Cardiac muscle cell (in vitro differentiated cells and primary cell): ENCODE data around the gene POLD3. TPM values are rescaled to one million over a fixed set of nuclear protein-coding genes. Genes with fewer than 3 reads are reported as not detected.

Experiments used
- DNase-seq, 2 donors: peaks; one replicate each; pipeline versions ENCODE4 v3.0.0 to v3.0.0-alpha.2; 2010 to 2017; ENCODE audit warnings: low read depth in 1 of 2, low spot score in 1 of 2
- H3K27ac ChIP-seq: fragments of 200-600 bp; sonication (generic); 2 replicates; pipeline ENCODE4 v1.5.1; 2016
- H3K27me3 ChIP-seq: fragments of 200-600 bp; sonication (generic); 2 replicates; pipeline ENCODE4 v1.6.0; 2016; ENCODE audit warnings: control low read depth
- H3K36me3 ChIP-seq: fragments of 200-600 bp; sonication (generic); 2 replicates; pipeline ENCODE4 v1.5.1; 2016; ENCODE audit warnings: control low read depth
- H3K4me1 ChIP-seq: fragments of 200-600 bp; sonication (generic); 2 replicates; pipeline ENCODE4 v1.8.1; 2017; ENCODE audit warnings: low read depth, mild to moderate bottlenecking, mixed run types
- H3K4me3 ChIP-seq: fragments of 200-600 bp; sonication (generic); 2 replicates; pipeline ENCODE4 v1.5.1; 2016; ENCODE audit warnings: mild to moderate bottlenecking
- H3K9me3 ChIP-seq: fragments of 200-600 bp; sonication (generic); 2 replicates; pipeline ENCODE4 v1.5.1; 2017; ENCODE audit warnings: low read depth, mild to moderate bottlenecking, control low read depth
- polyA plus RNA-seq: library from polyadenylated mRNA; unstranded; fragments of >200 nt; fragmentation: Nextera tagmentation; extraction: Ambion mirVana; gene quantifications from 2 replicates; pipeline ENCODE4 v1.2.1, GENCODE V29; 2016
- total RNA-seq: library from RNA; depleted of rRNA; stranded (reverse); fragments of >200 nt; gene quantifications from 2 replicates; pipeline ENCODE4 v1.2.3, GENCODE V29; 2016
- TF ChIP-seq, protein P1 (sequence below): IDR thresholded peaks from 2 replicates; pipeline ENCODE4 v1.5.1; 2012; ENCODE audit warnings: low read depth, mild to moderate bottlenecking, low read length

POLD3 gene
- total and polyA plus RNA-seq, 2 experiments from 2014 or later: 13.1 to 24.1 TPM

- TF ChIP-seq, protein P1, sequence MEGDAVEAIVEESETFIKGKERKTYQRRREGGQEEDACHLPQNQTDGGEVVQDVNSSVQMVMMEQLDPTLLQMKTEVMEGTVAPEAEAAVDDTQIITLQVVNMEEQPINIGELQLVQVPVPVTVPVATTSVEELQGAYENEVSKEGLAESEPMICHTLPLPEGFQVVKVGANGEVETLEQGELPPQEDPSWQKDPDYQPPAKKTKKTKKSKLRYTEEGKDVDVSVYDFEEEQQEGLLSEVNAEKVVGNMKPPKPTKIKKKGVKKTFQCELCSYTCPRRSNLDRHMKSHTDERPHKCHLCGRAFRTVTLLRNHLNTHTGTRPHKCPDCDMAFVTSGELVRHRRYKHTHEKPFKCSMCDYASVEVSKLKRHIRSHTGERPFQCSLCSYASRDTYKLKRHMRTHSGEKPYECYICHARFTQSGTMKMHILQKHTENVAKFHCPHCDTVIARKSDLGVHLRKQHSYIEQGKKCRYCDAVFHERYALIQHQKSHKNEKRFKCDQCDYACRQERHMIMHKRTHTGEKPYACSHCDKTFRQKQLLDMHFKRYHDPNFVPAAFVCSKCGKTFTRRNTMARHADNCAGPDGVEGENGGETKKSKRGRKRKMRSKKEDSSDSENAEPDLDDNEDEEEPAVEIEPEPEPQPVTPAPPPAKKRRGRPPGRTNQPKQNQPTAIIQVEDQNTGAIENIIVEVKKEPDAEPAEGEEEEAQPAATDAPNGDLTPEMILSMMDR: no peak
- Histone ChIP-seq H3K36me3 (no peaks in the 10 kb centered on the region), H3K4me1 (no peaks in the 10 kb centered on the region), H3K27me3 (peaks cover 15% of the 10 kb centered on the region), H3K9me3 (no peaks in the 10 kb centered on the region), H3K27ac (no peak overlapping the region), H3K4me3 (no peak overlapping the region)
- no peak for DNase-seq
Observed at GRCh38 chr11:74684661-74685060, 92.3 kb downstream of the POLD3 start.

DNA sequence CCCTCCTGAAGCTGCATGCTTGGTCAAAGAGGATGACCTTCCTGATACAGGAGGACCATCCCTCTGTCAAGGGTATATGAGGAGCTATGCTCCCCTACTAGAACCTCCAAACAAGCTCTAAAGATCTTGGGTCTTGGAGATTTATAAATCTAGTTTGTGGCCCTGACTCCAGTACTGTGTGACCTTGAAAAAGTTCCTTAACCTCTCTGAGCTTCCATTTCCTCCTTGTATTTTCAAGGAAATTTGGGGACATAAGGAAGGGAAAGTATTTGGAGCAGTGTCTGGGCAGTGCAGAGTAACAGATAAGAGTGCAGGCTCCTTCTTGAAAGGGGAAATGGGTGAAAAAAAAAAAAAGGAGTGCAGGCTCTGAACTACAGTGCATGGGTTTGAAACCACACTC is 93.0 kb downstream of the POLD3 start:
- Histone ChIP-seq H3K9me3 (no peaks in the 10 kb centered on the region), H3K27ac (no peak overlapping the region), H3K4me1 (no peaks in the 10 kb centered on the region), H3K27me3 (peaks cover 15% of the 10 kb centered on the region), H3K4me3 (no peak overlapping the region), H3K36me3 (no peaks in the 10 kb centered on the region)
- DNase-seq: no peak
- TF ChIP-seq, protein P1: no peak

DNA sequence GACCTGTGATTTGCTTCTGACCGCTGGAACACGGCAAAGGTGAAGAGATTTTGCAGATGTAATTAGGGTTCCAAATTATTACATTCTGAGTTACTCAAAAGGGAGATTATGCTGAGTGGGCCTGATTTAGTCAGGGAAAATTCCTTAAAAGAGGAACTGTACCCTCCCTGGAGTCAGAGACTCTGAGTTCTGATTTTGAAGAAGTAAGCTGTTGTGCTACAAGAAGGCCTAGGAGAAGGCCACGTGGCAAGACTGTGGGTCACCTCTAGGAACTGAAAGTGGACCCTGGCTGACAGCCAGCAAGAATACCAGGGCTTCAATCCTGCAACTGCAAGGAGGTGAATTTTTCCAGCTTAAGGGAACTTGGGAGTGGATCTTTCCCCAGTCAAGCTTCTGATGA is 93.5 kb downstream of the POLD3 start:
- Histone ChIP-seq H3K9me3 (no peaks in the 10 kb centered on the region), H3K36me3 (no peaks in the 10 kb centered on the region), H3K27me3 (peaks cover 15% of the 10 kb centered on the region), H3K4me1 (no peaks in the 10 kb centered on the region), H3K27ac (no peak overlapping the region), H3K4me3 (no peak overlapping the region)
- no peak for DNase-seq
- TF ChIP-seq, protein P1: no peak

DNA sequence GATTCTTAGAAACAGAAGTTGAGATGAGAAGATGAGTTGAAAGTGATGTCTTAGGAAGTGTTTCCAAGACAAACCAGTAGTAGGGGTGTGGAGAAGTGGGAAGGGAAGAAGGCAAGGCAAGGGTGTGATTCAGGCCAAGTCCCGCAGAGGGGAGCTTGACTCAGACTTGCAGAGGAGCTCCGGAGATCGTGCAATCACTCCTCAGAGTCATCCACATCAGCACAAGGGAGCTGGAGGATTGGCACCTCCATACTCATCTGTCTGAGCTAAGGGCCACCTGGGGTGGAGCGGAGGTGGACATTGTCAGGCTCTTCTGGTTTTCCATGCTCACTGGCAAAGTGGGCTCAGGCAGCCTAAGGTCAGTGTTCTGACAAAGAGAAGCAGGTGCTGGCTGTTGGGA is 94.4 kb downstream of the POLD3 start:
- no peak overlapping the region for H3K27ac ChIP-seq
- no peaks in the 10 kb centered on the region for H3K4me1 ChIP-seq
- H3K9me3 ChIP-seq: no peaks in the 10 kb centered on the region
- peak in 1 of 2 donors; percentile 69 for DNase-seq
- TF ChIP-seq, protein P1: peak; percentile 30
- no peak overlapping the region for H3K4me3 ChIP-seq
- no peaks in the 10 kb centered on the region for H3K36me3 ChIP-seq
- H3K27me3 ChIP-seq: peaks cover 15% of the 10 kb centered on the region

DNA sequence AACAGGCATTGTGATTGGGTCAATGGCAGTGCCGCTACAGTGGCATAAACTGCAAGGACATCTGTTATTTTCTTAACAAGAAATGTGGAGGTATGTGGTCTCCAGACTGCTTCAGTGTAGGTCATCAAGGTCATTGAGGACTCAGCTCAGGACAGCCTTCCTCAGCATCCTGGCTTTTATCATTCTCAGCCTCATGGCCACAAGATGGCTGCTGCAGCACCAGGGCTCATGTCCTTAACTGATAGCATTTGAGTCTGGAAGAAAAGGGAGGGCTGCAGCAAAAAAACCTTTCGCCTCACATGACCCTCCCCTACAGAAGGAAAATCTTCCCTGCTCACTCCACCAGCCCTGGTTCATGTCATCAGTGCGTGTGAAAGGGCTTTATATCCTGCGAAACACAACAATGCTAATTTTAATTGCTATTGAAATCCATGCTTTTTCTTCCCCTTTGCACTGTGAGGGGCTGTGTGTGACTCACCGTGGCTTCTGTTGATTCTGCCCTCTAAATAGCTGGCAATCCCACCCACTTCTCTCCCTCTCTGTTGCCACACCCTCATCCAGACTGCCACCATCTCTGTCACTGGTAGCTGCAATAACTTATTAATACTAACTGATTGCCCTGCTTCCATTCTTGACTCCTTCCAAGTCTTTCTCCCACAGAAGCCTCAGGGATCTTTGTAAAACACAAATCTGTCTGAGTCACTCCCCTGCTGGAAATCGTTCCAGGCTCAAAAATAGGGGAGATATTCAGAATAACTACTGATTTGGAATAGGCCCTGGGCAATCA is 95.0 kb downstream of the POLD3 start:
- Histone ChIP-seq H3K27me3 (peaks cover 15% of the 10 kb centered on the region), H3K36me3 (no peaks in the 10 kb centered on the region), H3K4me3 (no peak overlapping the region), H3K27ac (no peak overlapping the region), H3K4me1 (no peaks in the 10 kb centered on the region), H3K9me3 (no peaks in the 10 kb centered on the region)
- TF ChIP-seq, protein P1: no peak
- peak in 1 of 2 donors; percentile 45 for DNase-seq
